IMR-90 (cell line): Measurements from ENCODE around the gene SHC2. TPM values are rescaled to one million over a fixed set of nuclear protein-coding genes. Genes with fewer than 3 reads are reported as not detected.

ENCODE experiments used
- ATAC-seq: fragments of 200-7000 bp; cut with Tn5 transposase; 2 replicates; pipeline ENCODE4 v1.9.1; 2020; ENCODE audit warnings: low read depth, mild to moderate bottlenecking, moderate library complexity
- BruUV-seq: library from RNA; stranded (reverse); fragments of 400-500 nt; replicated peaks from 2 replicates; lab custom pipeline; 2021; lab: Mats Ljungman, UMichigan
- CTCF ChIA-PET: fragments of 300-600 bp; formaldehyde crosslinking; extraction: SDS; loops from one replicate; lab custom pipeline; 2021; ENCODE audit warnings: antibody characterized with exemption; lab: Yijun Ruan, JAX
- POLR2A ChIA-PET: fragments of 300-600 bp; sonication (Branson Sonifier 250); formaldehyde crosslinking; loops from one replicate; lab custom pipeline; 2022; ENCODE audit warnings: antibody characterized with exemption; ENCODE audit not compliant: unreplicated experiment; lab: Charles Lee
- DNase-seq: peaks from one replicate; pipeline ENCODE4 v3.0.0; 2013
- H2AFZ ChIP-seq: replicated peaks from 2 replicates; pipeline ENCODE3; 2013; ENCODE audit warnings: low read length, mild to moderate bottlenecking; ENCODE audit not compliant: poor library complexity
- H2AK5ac ChIP-seq: 2 replicates; pipeline ENCODE4 v1.6.1; 2013; ENCODE audit warnings: low read depth, low read length, inconsistent platforms
- H2AK9ac ChIP-seq: replicated peaks from 2 replicates; pipeline ENCODE3; 2013; ENCODE audit warnings: mild to moderate bottlenecking, low read depth, low read length, moderate library complexity; ENCODE audit not compliant: poor library complexity
- H2BK120ac ChIP-seq: 2 replicates; pipeline ENCODE4 v1.6.1; 2013; ENCODE audit warnings: low read depth, low read length, inconsistent platforms
- H2BK15ac ChIP-seq: 3 replicates; pipeline ENCODE4 v1.6.1; 2013; ENCODE audit warnings: low read depth, low read length, inconsistent platforms
- H2BK20ac ChIP-seq: 2 replicates; pipeline ENCODE4 v1.6.1; 2013; ENCODE audit warnings: low read depth, mild to moderate bottlenecking, inconsistent platforms, low read length, moderate library complexity
- H2BK5ac ChIP-seq: 2 replicates; pipeline ENCODE4 v1.6.1; 2013; ENCODE audit warnings: mild to moderate bottlenecking, low read depth, low read length, inconsistent platforms; ENCODE audit not compliant: poor library complexity, severe bottlenecking
- H3K14ac ChIP-seq: replicated peaks from 2 replicates; pipeline ENCODE4 v1.6.1; 2013; ENCODE audit warnings: low read depth, low read length, inconsistent platforms
- H3K18ac ChIP-seq: 2 replicates; pipeline ENCODE4 v1.6.1; 2013; ENCODE audit warnings: low read depth, low read length, control low read depth
- H3K23ac ChIP-seq: 2 replicates; pipeline ENCODE4 v1.6.1; 2013; ENCODE audit warnings: low read depth, low read length, inconsistent platforms
- H3K27ac ChIP-seq: 2 replicates; pipeline ENCODE4 v1.5.1; 2013; ENCODE audit warnings: mild to moderate bottlenecking, control low read depth, low read length; ENCODE audit not compliant: insufficient read depth
- H3K27me3 ChIP-seq: 2 replicates; pipeline ENCODE4 v1.6.1; 2013; ENCODE audit warnings: low read length; ENCODE audit not compliant: control insufficient read depth, insufficient read depth
- H3K36me3 ChIP-seq: 2 replicates; pipeline ENCODE4 v1.6.1; 2013; ENCODE audit warnings: low read length, mixed read lengths; ENCODE audit not compliant: control insufficient read depth, insufficient read depth
- H3K4ac ChIP-seq: 2 replicates; pipeline ENCODE4 v1.6.1; 2013; ENCODE audit warnings: low read depth, low read length, inconsistent platforms
- H3K4me1 ChIP-seq: 2 replicates; pipeline ENCODE4 v1.6.1; 2013; ENCODE audit warnings: low read length, mixed read lengths; ENCODE audit not compliant: control insufficient read depth, insufficient read depth
- H3K4me2 ChIP-seq: 2 replicates; pipeline ENCODE4 v1.6.1; 2013; ENCODE audit warnings: low read depth, mild to moderate bottlenecking, control low read depth, low read length, moderate library complexity
- H3K4me3 ChIP-seq: 2 replicates; pipeline ENCODE4 v1.5.1; 2013; ENCODE audit warnings: low read depth, mild to moderate bottlenecking, control low read depth, low read length, moderate library complexity; ENCODE audit not compliant: insufficient read depth
- H3K56ac ChIP-seq: 2 replicates; pipeline ENCODE4 v1.6.1; 2013; ENCODE audit warnings: low read length, inconsistent platforms; ENCODE audit not compliant: insufficient read depth; ENCODE audit errors: extremely low read depth
- H3K79me1 ChIP-seq, 2 experiments: 2 replicates each; pipeline ENCODE4 v1.6.1; 2013; ENCODE audit warnings: low read length in 2 of 2, inconsistent platforms in 1 of 2, low read depth in 1 of 2
- H3K9ac ChIP-seq: 2 replicates; pipeline ENCODE4 v1.6.1; 2013; ENCODE audit warnings: low read depth, low read length, control low read depth
- H3K9me1 ChIP-seq: 2 replicates; pipeline ENCODE4 v1.6.1; 2013; ENCODE audit warnings: low read length, inconsistent platforms; ENCODE audit not compliant: insufficient read depth
- H3K9me3 ChIP-seq: 2 replicates; pipeline ENCODE4 v1.6.1; 2013; ENCODE audit warnings: low read length; ENCODE audit not compliant: control insufficient read depth, insufficient read depth
- H4K20me1 ChIP-seq: 2 replicates; pipeline ENCODE4 v1.6.1; 2013; ENCODE audit warnings: low read length, inconsistent platforms; ENCODE audit not compliant: insufficient read depth
- H4K5ac ChIP-seq: 2 replicates; pipeline ENCODE4 v1.6.1; 2013; ENCODE audit warnings: mild to moderate bottlenecking, low read depth, low read length, control low read depth
- H4K8ac ChIP-seq, 2 experiments: 2 replicates each; pipeline ENCODE4 v1.6.1; 2013; ENCODE audit warnings: low read depth in 2 of 2, low read length in 2 of 2, control low read depth in 1 of 2, inconsistent platforms in 1 of 2
- H4K91ac ChIP-seq: 2 replicates; pipeline ENCODE4 v1.6.1; 2013; ENCODE audit warnings: low read depth, low read length, inconsistent platforms; ENCODE audit not compliant: insufficient read depth
- BHLHE40 ChIP-seq: fragments of 150-350 bp; IDR thresholded peaks from 2 replicates; pipeline ENCODE4 v1.6.1; 2016; ENCODE audit warnings: mild to moderate bottlenecking, low read depth, low read length
- CEBPB ChIP-seq: IDR thresholded peaks from 2 replicates; pipeline ENCODE4 v1.6.1; 2012; ENCODE audit warnings: low read depth, low read length, improper control_type of control experiment
- FOS ChIP-seq: fragments of 150-350 bp; IDR thresholded peaks from 2 replicates; pipeline ENCODE4 v1.6.1; 2016; ENCODE audit warnings: low read depth, low read length
- MAFK ChIP-seq: IDR thresholded peaks from 2 replicates; pipeline ENCODE4 v1.6.1; 2012; ENCODE audit warnings: low read depth, low read length, improper control_type of control experiment
- MAZ ChIP-seq: IDR thresholded peaks from 2 replicates; pipeline ENCODE4 v1.6.1; 2012; ENCODE audit warnings: low read depth, mild to moderate bottlenecking, low read length, improper control_type of control experiment, moderate library complexity, borderline replicate concordance
- MXI1 ChIP-seq: IDR thresholded peaks from 2 replicates; pipeline ENCODE4 v1.6.1; 2012; ENCODE audit warnings: low read depth, mild to moderate bottlenecking, low read length, moderate library complexity, borderline replicate concordance
- POLR2A ChIP-seq: IDR thresholded peaks from 2 replicates; pipeline ENCODE4 v1.6.1; 2012; ENCODE audit warnings: mild to moderate bottlenecking, low read depth, low read length
- RAD21 ChIP-seq: IDR thresholded peaks from 2 replicates; pipeline ENCODE4 v1.6.1; 2012; ENCODE audit warnings: low read length, improper control_type of control experiment
- RCOR1 ChIP-seq: IDR thresholded peaks from 2 replicates; pipeline ENCODE4 v1.6.1; 2012; ENCODE audit warnings: mild to moderate bottlenecking, low read length, improper control_type of control experiment; ENCODE audit not compliant: insufficient replicate concordance
- RFX5 ChIP-seq: IDR thresholded peaks from 2 replicates; pipeline ENCODE4 v1.8.0; 2012; ENCODE audit warnings: low read depth, mild to moderate bottlenecking, low read length, moderate library complexity
- WGBS, 2 experiments: methylation state at CpG; one replicate each; pipeline versions ENCODE4 v1.1.5 to v1.1.7; 2013; ENCODE audit warnings: missing lambda C conversion rate in 2 of 2; ENCODE audit not compliant: insufficient read length in 1 of 2; ENCODE audit errors: extremely low coverage in 2 of 2; 5-methylcytosine and 5-hydroxymethylcytosine counted together
- dilution Hi-C: fragments of 300-500 bp; cut with HindIII; formaldehyde crosslinking; loops from one replicate; pipeline ENCODE4 v1.14.3; 2018; ENCODE audit warnings: low sequenced_read_pairs; ENCODE audit not compliant: unreplicated experiment
- in situ Hi-C: fragments of 300-500 bp; cut with MboI; formaldehyde crosslinking; loops from 3 replicates; pipeline ENCODE4 v1.14.3; 2019; ENCODE audit warnings: low sequenced_read_pairs, inconsistent platforms, mixed read lengths
- intact Hi-C: fragments of 100-400 bp; cut with micrococcal nuclease; formaldehyde crosslinking; loops from 2 replicates; pipeline ENCODE4 v1.10.0; 2022
- polyA plus RNA-seq, 3 experiments: library from polyadenylated mRNA; depleted of rRNA; stranded (reverse); fragments of >200 nt; gene quantifications; 2 replicates each; pipeline ENCODE4 v1.2.3, GENCODE V29; 2012; ENCODE audit warnings: low replicate concordance in 1 of 3
- total RNA-seq: library from RNA; depleted of rRNA; stranded (reverse); fragments of >200 nt; gene quantifications from 2 replicates; pipeline ENCODE4 v1.2.3, GENCODE V29; 2012
- TF ChIP-seq, protein P1 (sequence below): conservative IDR thresholded peaks from 2 replicates; pipeline ENCODE4 v1.5.1; 2012; ENCODE audit warnings: mild to moderate bottlenecking, low read depth, low read length, improper control_type of control experiment
- TF ChIP-seq, protein P2 (sequence below): fragments of 150-350 bp; IDR thresholded peaks from 2 replicates; pipeline ENCODE4 v1.6.1; 2016; ENCODE audit warnings: low read depth, mild to moderate bottlenecking, low read length, moderate library complexity, borderline replicate concordance

The SHC2 gene
- total and polyA plus RNA-seq, 2 of the 4 experiments (the other 2 are of a cell fraction): 0.68 TPM; not detected in 1

DNA sequence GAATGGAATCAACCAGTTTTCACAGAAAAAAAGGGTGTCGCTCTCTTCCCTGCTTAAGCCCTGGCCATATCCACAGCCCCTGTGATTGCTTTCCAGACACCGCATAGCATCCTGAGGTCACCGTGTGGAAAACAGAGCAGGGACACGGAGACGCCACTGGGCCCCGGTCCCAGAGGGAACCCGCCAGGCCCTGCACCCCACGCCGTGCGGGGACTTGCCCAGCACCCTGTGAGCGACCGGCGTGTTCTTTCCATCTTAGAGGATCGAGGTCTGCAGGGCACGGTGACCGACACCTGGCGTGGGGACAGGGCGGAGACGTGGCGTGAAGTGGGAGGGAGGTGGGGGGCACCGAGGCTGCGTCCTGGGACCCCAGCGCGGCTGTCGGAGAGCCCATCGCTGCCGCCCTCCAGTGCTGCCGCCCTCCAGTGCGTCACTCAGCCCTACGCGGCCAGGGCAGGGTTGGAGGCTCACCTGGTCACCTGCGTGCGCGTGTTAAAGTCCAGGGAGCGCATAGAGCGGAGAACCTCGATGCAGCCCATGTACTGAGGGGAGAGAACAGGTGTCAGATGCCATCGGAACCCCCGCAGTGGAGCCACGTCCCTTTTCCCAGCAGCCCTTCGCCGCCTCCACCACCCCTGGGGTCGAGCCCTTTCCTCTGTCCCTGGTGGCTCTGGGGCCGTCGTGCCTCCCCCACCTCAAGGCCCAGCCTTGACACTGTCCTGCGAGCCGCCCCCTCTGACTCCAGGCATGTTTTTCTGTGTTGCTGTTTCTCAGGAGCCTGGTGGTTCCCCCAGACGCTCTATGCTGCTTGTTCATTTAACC is 20.2 kb downstream of the SHC2 start:
- Histone ChIP-seq H3K79me1 (no peaks in the 10 kb centered on the region), H2BK5ac (no peak overlapping the region), H2AK5ac (no peak overlapping the region), H2BK120ac (no peak overlapping the region), H4K5ac (no peak overlapping the region), H2BK20ac (no peak overlapping the region), H3K18ac (no peak overlapping the region), H2AFZ (no peak overlapping the region), H3K27ac (no peak overlapping the region), H4K20me1 (no peaks in the 10 kb centered on the region), H3K36me3 (no peaks in the 10 kb centered on the region), H3K9ac (no peak overlapping the region), H3K14ac (no peak overlapping the region), H3K23ac (no peak overlapping the region), H4K91ac (no peak overlapping the region), H4K8ac (no peak overlapping the region), H3K4me1 (no peaks in the 10 kb centered on the region), H3K4ac (no peak overlapping the region), H3K56ac (no peak overlapping the region), H3K9me3 (peaks cover 15% of the 10 kb centered on the region), H2BK15ac (no peak overlapping the region), H2AK9ac (no peak overlapping the region), H3K9me1 (no peaks in the 10 kb centered on the region), H3K27me3 (no peaks in the 10 kb centered on the region; the same call in 1 of the 2 replicates), H3K4me3 (no peak overlapping the region), H3K4me2 (no peak overlapping the region)
- DNase-seq (no peak), ATAC-seq (no peak)
- BruUV-seq: no TSS peak
- 72% methylated on average over 21 of the region's 48 CpGs; no CpG with 5 or more reads in 1 of the 2 experiments for WGBS, 2 experiments
- no peak for TF ChIP-seq RCOR1
- no peak for TF ChIP-seq MXI1
- no peak for TF ChIP-seq CEBPB
- TF ChIP-seq, protein P1, sequence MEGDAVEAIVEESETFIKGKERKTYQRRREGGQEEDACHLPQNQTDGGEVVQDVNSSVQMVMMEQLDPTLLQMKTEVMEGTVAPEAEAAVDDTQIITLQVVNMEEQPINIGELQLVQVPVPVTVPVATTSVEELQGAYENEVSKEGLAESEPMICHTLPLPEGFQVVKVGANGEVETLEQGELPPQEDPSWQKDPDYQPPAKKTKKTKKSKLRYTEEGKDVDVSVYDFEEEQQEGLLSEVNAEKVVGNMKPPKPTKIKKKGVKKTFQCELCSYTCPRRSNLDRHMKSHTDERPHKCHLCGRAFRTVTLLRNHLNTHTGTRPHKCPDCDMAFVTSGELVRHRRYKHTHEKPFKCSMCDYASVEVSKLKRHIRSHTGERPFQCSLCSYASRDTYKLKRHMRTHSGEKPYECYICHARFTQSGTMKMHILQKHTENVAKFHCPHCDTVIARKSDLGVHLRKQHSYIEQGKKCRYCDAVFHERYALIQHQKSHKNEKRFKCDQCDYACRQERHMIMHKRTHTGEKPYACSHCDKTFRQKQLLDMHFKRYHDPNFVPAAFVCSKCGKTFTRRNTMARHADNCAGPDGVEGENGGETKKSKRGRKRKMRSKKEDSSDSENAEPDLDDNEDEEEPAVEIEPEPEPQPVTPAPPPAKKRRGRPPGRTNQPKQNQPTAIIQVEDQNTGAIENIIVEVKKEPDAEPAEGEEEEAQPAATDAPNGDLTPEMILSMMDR: no peak
- TF ChIP-seq, protein P2, sequence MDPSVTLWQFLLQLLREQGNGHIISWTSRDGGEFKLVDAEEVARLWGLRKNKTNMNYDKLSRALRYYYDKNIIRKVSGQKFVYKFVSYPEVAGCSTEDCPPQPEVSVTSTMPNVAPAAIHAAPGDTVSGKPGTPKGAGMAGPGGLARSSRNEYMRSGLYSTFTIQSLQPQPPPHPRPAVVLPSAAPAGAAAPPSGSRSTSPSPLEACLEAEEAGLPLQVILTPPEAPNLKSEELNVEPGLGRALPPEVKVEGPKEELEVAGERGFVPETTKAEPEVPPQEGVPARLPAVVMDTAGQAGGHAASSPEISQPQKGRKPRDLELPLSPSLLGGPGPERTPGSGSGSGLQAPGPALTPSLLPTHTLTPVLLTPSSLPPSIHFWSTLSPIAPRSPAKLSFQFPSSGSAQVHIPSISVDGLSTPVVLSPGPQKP: no peak
- no peak for TF ChIP-seq MAZ
- no peak for TF ChIP-seq POLR2A
- TF ChIP-seq FOS: no peak
- no peak for TF ChIP-seq MAFK
- TF ChIP-seq BHLHE40: no peak
- TF ChIP-seq RFX5: no peak
- no peak for TF ChIP-seq RAD21
- POLR2A ChIA-PET: no interaction called here
- CTCF ChIA-PET: no interaction called here
- intact Hi-C loops (no loop called here), dilution Hi-C loops (no loop called here), in situ Hi-C loops (no loop called here)
